Measurements from ENCODE around the gene PIKFYVE.

The PIKFYVE gene

GRCh38 chr2:208294482-208295024, 28.5 kb downstream of the PIKFYVE start:
- peak overlapping the region; percentile 72 for H3K27ac ChIP-seq (ENCODE audit: low read length)

GRCh38 chr2:208295834-208296233, 29.8 kb downstream of the PIKFYVE start:
- no peaks in the 10 kb centered on the region for H4K20me1 ChIP-seq (ENCODE audit: insufficient read depth, low read length)
- H3K9ac ChIP-seq (ENCODE audit: low read length): no peak overlapping the region
- H3K79me2 ChIP-seq (ENCODE audit: low read length): peaks cover 19% of the 10 kb centered on the region
- no peak overlapping the region for H3K4me2 ChIP-seq (ENCODE audit: low read length)
- H3K27me3 ChIP-seq (ENCODE audit: low read depth, low read length): no peaks in the 10 kb centered on the region
- H2AFZ ChIP-seq (ENCODE audit: low read depth, low read length): no peak overlapping the region
- TF ChIP-seq CTCF (IDR thresholded peaks at IDR 0.05; ENCODE audit: low read depth, low read length) (no peak), EZH2phosphoT487 (IDR thresholded peaks at IDR 0.05; ENCODE audit: low read depth) (no peak)
- H3K27ac ChIP-seq (ENCODE audit: low read length): no peak overlapping the region
- peaks cover 44% of the 10 kb centered on the region for H3K36me3 ChIP-seq (replicated peaks; ENCODE audit: low read depth, low read length)
- H3K4me3 ChIP-seq (ENCODE audit: low read length): no peak overlapping the region
- H3K4me1 ChIP-seq (ENCODE audit: low read length): peaks cover 48% of the 10 kb centered on the region
- H3K9me3 ChIP-seq (ENCODE audit: insufficient read depth, low read length): no peaks in the 10 kb centered on the region

More at GRCh38 chr2:208294482-208295024, 28.5 kb downstream of the PIKFYVE start:
- peak overlapping the region; percentile 60 for H3K4me2 ChIP-seq (ENCODE audit: low read length)
- no peak overlapping the region for H2AFZ ChIP-seq (ENCODE audit: low read depth, low read length)
- H3K27me3 ChIP-seq (ENCODE audit: low read depth, low read length): no peaks in the 10 kb centered on the region
- H3K36me3 ChIP-seq (replicated peaks; ENCODE audit: low read depth, low read length): peaks cover 47% of the 10 kb centered on the region
- H3K4me3 ChIP-seq (ENCODE audit: low read length): peak overlapping the region; percentile 47
- no peaks in the 10 kb centered on the region for H4K20me1 ChIP-seq (ENCODE audit: insufficient read depth, low read length)
- TF ChIP-seq EZH2phosphoT487 (IDR thresholded peaks at IDR 0.05; ENCODE audit: low read depth) (no peak), CTCF (IDR thresholded peaks at IDR 0.05; ENCODE audit: low read depth, low read length) (no peak)
- H3K79me2 ChIP-seq (ENCODE audit: low read length): peaks cover 19% of the 10 kb centered on the region
- peak overlapping the region; percentile 6; the same call in 1 of the 2 replicates for H3K9ac ChIP-seq (ENCODE audit: low read length)
- peaks cover 48% of the 10 kb centered on the region for H3K4me1 ChIP-seq (ENCODE audit: low read length)
- H3K9me3 ChIP-seq (ENCODE audit: insufficient read depth, low read length): no peaks in the 10 kb centered on the region

GRCh38 chr2:208296610-208297009, 30.6 kb downstream of the PIKFYVE start:
- H3K9me3 ChIP-seq (ENCODE audit: insufficient read depth, low read length): no peaks in the 10 kb centered on the region
- H3K4me3 ChIP-seq (ENCODE audit: low read length): no peak overlapping the region
- TF ChIP-seq EZH2phosphoT487 (IDR thresholded peaks at IDR 0.05; ENCODE audit: low read depth) (no peak), CTCF (IDR thresholded peaks at IDR 0.05; ENCODE audit: low read depth, low read length) (no peak)
- no peak overlapping the region for H3K4me2 ChIP-seq (ENCODE audit: low read length)
- no peak overlapping the region for H3K27ac ChIP-seq (ENCODE audit: low read length)
- no peaks in the 10 kb centered on the region for H4K20me1 ChIP-seq (ENCODE audit: insufficient read depth, low read length)
- H3K27me3 ChIP-seq (ENCODE audit: low read depth, low read length): no peaks in the 10 kb centered on the region
- no peak overlapping the region for H3K9ac ChIP-seq (ENCODE audit: low read length)
- H3K79me2 ChIP-seq (ENCODE audit: low read length): peaks cover 19% of the 10 kb centered on the region
- peaks cover 43% of the 10 kb centered on the region for H3K4me1 ChIP-seq (ENCODE audit: low read length)
- H3K36me3 ChIP-seq (replicated peaks; ENCODE audit: low read depth, low read length): peaks cover 43% of the 10 kb centered on the region
- no peak overlapping the region for H2AFZ ChIP-seq (ENCODE audit: low read depth, low read length)

- TF ChIP-seq EZH2phosphoT487 (IDR thresholded peaks at IDR 0.05; ENCODE audit: low read depth) (no peak), CTCF (IDR thresholded peaks at IDR 0.05; ENCODE audit: low read depth, low read length) (no peak)
- H3K27me3 ChIP-seq (ENCODE audit: low read depth, low read length): no peaks in the 10 kb centered on the region
- peaks cover 8% of the 10 kb centered on the region for H3K79me2 ChIP-seq (ENCODE audit: low read length)
- H3K36me3 ChIP-seq (replicated peaks; ENCODE audit: low read depth, low read length): peaks cover 43% of the 10 kb centered on the region
- no peak overlapping the region for H3K4me2 ChIP-seq (ENCODE audit: low read length)
- H3K9ac ChIP-seq (ENCODE audit: low read length): no peak overlapping the region
- no peaks in the 10 kb centered on the region for H4K20me1 ChIP-seq (ENCODE audit: insufficient read depth, low read length)
- no peaks in the 10 kb centered on the region for H3K9me3 ChIP-seq (ENCODE audit: insufficient read depth, low read length)
- no peak overlapping the region for H2AFZ ChIP-seq (ENCODE audit: low read depth, low read length)
- no peak overlapping the region for H3K4me3 ChIP-seq (ENCODE audit: low read length)
- no peak overlapping the region for H3K27ac ChIP-seq (ENCODE audit: low read length)
- H3K4me1 ChIP-seq (ENCODE audit: low read length): peaks cover 35% of the 10 kb centered on the region
Measured at GRCh38 chr2:208297961-208298360, 31.9 kb downstream of the PIKFYVE start.

Data from OCI-LY3 (cell line).